OCI-LY3 (cell line): ENCODE measurements around the gene DKK3.
A peak's percentile ranks its signal among the peaks of the same experiment; 100 is the strongest.

Source experiments
- CTCF ChIP-seq: fragments of 200-600, 300-600 bp; sonication (generic); IDR thresholded peaks from 2 replicates; pipeline ENCODE4 v1.5.1; 2014; ENCODE audit warnings: antibody characterized with exemption, low read length, low read depth
- EZH2phosphoT487 ChIP-seq: fragments of 200-600 bp; shearing (Covaris generic); IDR thresholded peaks from 2 replicates; pipeline ENCODE4 v1.6.1; 2018; ENCODE audit warnings: antibody characterized with exemption, mixed run types, low read depth

- TF ChIP-seq CTCF (peak; percentile 93), EZH2phosphoT487 (no peak)
Measured at GRCh38 chr11:12043959-12044791, 35.7 kb upstream of the DKK3 start.
